OCI-LY1 (cell line): ENCODE data around the gene ELN.
A peak's percentile ranks its signal among the peaks of the same experiment; 100 is the strongest.
"Not testable (repeated sequence)": the region's sequence is repeated elsewhere in the genome, so short reads cannot be mapped to it uniquely, and the experiment has no call there.

Experiments
- H2AFZ ChIP-seq: fragments of 200-600 bp; sonication (generic), shearing (Covaris generic); 2 replicates; pipeline ENCODE4 v1.6.0; 2014; ENCODE audit warnings: antibody characterized with exemption, mild to moderate bottlenecking, low read length
- H3F3A ChIP-seq: fragments of 200-600 bp; sonication (generic), shearing (Covaris generic); 2 replicates; pipeline ENCODE4 v1.6.0; 2014; ENCODE audit warnings: mild to moderate bottlenecking, antibody characterized with exemption, low read length, moderate library complexity; ENCODE audit not compliant: insufficient read depth
- H3K27ac ChIP-seq: fragments of 200-600 bp; sonication (generic); 2 replicates; pipeline ENCODE4 v1.5.1; 2014; ENCODE audit warnings: low read length, mixed run types, mild to moderate bottlenecking, low read depth; ENCODE audit not compliant: poor library complexity, severe bottlenecking
- H3K27me3 ChIP-seq: fragments of 200-600 bp; sonication (generic); 2 replicates; pipeline ENCODE4 v1.6.0; 2014; ENCODE audit warnings: antibody characterized with exemption, mild to moderate bottlenecking, low read length, moderate library complexity; ENCODE audit not compliant: insufficient read depth
- H3K36me3 ChIP-seq: fragments of 200-600 bp; sonication (generic); 2 replicates; pipeline ENCODE4 v1.6.1; 2014; ENCODE audit warnings: mild to moderate bottlenecking, antibody characterized with exemption, low read length, moderate library complexity, mixed read lengths; ENCODE audit not compliant: insufficient read depth
- H3K4me1 ChIP-seq: fragments of 200-600 bp; sonication (generic); 2 replicates; pipeline ENCODE4 v1.5.1; 2014; ENCODE audit warnings: mild to moderate bottlenecking, low read length, moderate library complexity; ENCODE audit not compliant: insufficient read depth, severe bottlenecking
- H3K4me2 ChIP-seq: fragments of 200-600 bp; sonication (generic), shearing (Covaris generic); 2 replicates; pipeline ENCODE4 v1.6.1; 2014; ENCODE audit warnings: low read length
- H3K4me3 ChIP-seq: fragments of 200-600 bp; sonication (generic); 2 replicates; pipeline ENCODE4 v1.5.1; 2014; ENCODE audit warnings: low read length, low read depth, mild to moderate bottlenecking, mixed read lengths; ENCODE audit not compliant: poor library complexity, severe bottlenecking
- H3K79me2 ChIP-seq: fragments of 200-600 bp; shearing (Covaris generic); 2 replicates; pipeline ENCODE4 v1.6.1; 2016; ENCODE audit warnings: mixed run types, low read length, mixed read lengths; ENCODE audit not compliant: insufficient read depth
- H3K9ac ChIP-seq: fragments of 200-600 bp; sonication (generic), shearing (Covaris generic); 2 replicates; pipeline ENCODE4 v1.6.1; 2014; ENCODE audit warnings: mild to moderate bottlenecking, low read length, mixed read lengths
- H3K9me2 ChIP-seq: fragments of 200-600 bp; sonication (generic), shearing (Covaris generic); 2 replicates; pipeline ENCODE4 v1.6.1; 2014; ENCODE audit warnings: low read depth, mild to moderate bottlenecking, low read length, mixed read lengths
- H3K9me3 ChIP-seq: fragments of 200-600 bp; shearing (Covaris generic); 2 replicates; pipeline ENCODE4 v1.6.1; 2014; ENCODE audit warnings: low read length, mixed read lengths
- H4K20me1 ChIP-seq: fragments of 200-600 bp; sonication (generic), shearing (Covaris generic); 2 replicates; pipeline ENCODE4 v1.6.0; 2016; ENCODE audit warnings: mild to moderate bottlenecking, low read length; ENCODE audit not compliant: insufficient read depth
- CTCF ChIP-seq: fragments of 200-600 bp; sonication (generic), shearing (Covaris generic); IDR thresholded peaks from 2 replicates; pipeline ENCODE4 v1.5.1; 2017; ENCODE audit warnings: mild to moderate bottlenecking, antibody characterized with exemption, low read length, moderate library complexity, mixed read lengths
- EZH2 ChIP-seq: fragments of 200-600 bp; sonication (generic), shearing (Covaris generic); IDR thresholded peaks from 2 replicates; pipeline ENCODE4 v1.8.0; 2017; ENCODE audit warnings: borderline replicate concordance, mixed run types, mild to moderate bottlenecking, antibody characterized with exemption, low read length, moderate library complexity, mixed read lengths

ELN gene

DNA sequence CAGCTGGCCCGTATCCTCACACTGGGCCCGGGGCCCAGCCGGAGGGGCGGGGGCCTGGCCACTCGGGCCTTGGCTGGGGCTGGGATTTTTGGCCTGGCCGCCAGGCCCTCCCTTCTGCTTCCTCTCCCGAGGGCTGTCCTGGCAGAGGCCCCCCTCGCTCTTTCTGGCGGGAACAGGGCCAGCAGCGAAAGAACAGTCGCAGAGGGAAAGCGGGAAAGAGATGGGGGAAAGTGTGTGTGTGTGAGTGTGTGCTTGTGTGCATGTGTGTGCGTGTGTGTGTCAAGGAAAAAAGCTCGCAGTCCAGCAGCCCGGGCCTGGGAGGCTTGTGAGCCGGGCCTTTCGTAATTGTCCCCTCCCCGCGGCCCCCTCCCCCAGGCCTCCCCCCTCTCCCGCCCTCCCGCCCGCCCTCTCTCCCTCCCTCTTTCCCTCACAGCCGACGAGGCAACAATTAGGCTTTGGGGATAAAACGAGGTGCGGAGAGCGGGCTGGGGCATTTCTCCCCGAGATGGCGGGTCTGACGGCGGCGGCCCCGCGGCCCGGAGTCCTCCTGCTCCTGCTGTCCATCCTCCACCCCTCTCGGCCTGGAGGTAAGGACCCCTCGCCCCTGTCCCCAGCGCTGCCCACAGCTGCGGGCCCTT is at the start of gene ELN:
TSS of gene ELN (plus strand) at position 491 of the 638 bp plus-strand sequence. CDS start at position 506, 15 bp downstream.
- Histone ChIP-seq H3K79me2 (no peaks in the 10 kb centered on the region), H2AFZ (no peak within 1 kb of the TSS), H3K4me1 (no peaks in the 10 kb centered on the region), H3K27me3 (peaks cover 11% of the 10 kb centered on the region), H3K9ac (no peak within 1 kb of the TSS), H3K36me3 (no peaks in the 10 kb centered on the region), H3K27ac (no peak within 1 kb of the TSS), H4K20me1 (no peaks in the 10 kb centered on the region), H3K9me3 (no peaks in the 10 kb centered on the region), H3F3A (no peaks in the 10 kb centered on the region), H3K4me3 (no peak within 1 kb of the TSS), H3K9me2 (no peaks in the 10 kb centered on the region), H3K4me2 (no peak within 1 kb of the TSS)
- TF ChIP-seq CTCF (no peak), EZH2 (no peak)

DNA sequence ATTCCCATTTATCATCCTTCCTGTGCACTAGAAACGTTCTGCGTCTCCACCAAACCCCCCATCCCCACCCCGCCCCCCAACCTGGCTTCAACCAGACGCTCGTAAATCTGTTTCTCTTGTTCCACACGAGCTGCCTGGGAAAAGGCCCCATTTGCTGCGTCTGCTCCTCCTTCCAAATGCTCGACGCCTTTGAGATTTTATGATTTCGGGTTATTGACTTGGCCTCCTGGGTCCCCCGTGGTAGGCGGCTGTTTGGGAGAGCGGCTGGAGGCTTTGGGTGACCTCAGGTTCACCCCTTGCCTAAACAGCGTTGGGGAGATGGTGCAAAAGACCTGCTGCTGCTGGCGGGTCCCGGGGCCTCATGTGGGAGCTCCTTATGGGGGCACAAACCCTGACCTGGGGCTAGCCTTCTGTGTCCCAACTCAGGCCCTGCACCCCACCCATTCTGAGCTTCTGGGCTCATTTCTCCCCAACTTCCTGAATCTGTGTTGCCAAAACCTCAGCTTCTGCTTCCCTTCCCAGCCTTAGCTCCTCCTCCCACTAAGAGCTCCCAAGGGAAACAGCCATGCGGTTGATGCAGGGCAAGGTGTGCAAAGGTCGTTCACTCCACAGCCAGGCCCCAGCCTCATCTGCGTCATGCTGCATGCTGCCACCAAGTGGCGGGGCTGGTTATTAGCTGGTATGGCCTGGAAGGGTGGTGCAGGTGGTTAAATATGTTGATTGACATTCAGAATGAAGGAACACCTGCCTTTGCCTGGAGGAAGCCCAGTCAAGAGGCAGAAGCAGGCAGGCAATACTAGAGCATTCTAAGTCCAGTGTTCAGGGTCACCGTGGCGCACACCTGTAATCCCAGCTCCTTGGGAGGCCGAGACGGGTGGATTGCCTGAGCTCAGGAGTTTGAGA is 49.1 kb upstream of the ELN start:
- Histone ChIP-seq H3K9me3 (no peaks in the 10 kb centered on the region), H3K27me3 (peaks cover 10% of the 10 kb centered on the region; the same call in 1 of the 2 replicates), H3K9ac (no peak overlapping the region), H3K4me2 (no peak overlapping the region), H2AFZ (no peak overlapping the region), H3K4me1 (no peaks in the 10 kb centered on the region), H3K79me2 (no peaks in the 10 kb centered on the region), H3K4me3 (no peak overlapping the region), H4K20me1 (no peaks in the 10 kb centered on the region), H3K27ac (no peak overlapping the region), H3K9me2 (no peaks in the 10 kb centered on the region), H3F3A (no peaks in the 10 kb centered on the region), H3K36me3 (no peaks in the 10 kb centered on the region)
- TF ChIP-seq CTCF (peak; percentile 78), EZH2 (no peak)

DNA sequence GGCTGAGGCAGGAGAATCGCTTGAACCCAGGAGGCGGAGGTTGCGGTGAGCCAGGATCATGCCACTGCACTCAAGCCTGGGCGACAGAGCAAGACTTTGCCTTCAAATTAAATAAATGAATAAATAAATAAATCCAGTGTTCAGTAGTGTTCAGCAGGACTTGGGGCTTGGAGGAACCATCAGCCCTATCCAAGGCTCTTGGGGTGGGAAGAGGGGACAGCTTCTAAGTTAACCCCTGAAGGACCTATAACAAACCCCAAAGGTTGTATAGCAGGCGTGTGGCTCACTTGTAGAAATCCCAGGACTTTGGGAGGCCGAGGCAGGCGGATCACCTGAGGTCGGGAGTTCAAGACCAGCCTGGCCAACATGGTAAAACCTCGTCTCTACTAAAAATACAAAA is 48.3 kb upstream of the ELN start:
- not testable (repeated sequence) for H3F3A ChIP-seq, H3K79me2 ChIP-seq, H3K4me3 ChIP-seq, H3K27me3 ChIP-seq, H3K4me2 ChIP-seq, H3K27ac ChIP-seq, H3K9me2 ChIP-seq, H3K9me3 ChIP-seq, H3K36me3 ChIP-seq, H3K4me1 ChIP-seq, H3K9ac ChIP-seq, H4K20me1 ChIP-seq, H2AFZ ChIP-seq
